A172 (cell line): ENCODE data around the gene FAM237A. TPM values are rescaled to one million over a fixed set of nuclear protein-coding genes. Genes with fewer than 3 reads are reported as not detected.

Experiments used
- DNase-seq: peaks from one replicate; pipeline ENCODE4 v3.0.0-alpha.2; 2015; ENCODE audit warnings: low spot score
- total RNA-seq: library from RNA; depleted of rRNA; stranded (reverse); fragments of >200 nt; shearing (Covaris generic); gene quantifications from 2 replicates; pipeline ENCODE4 v1.2.3, GENCODE V29; 2014; rRNA removed

FAM237A gene
- not detected in 2 replicates for total RNA-seq

GRCh38 chr2:206642075-206643025, at the start of gene FAM237A:
TSS of gene FAM237A (plus strand) at chr2:206642487. CDS start at chr2:206644237, 1,750 bp downstream.
- peak; percentile 63 for DNase-seq

- no peak for DNase-seq
Observed at GRCh38 chr2:206597717-206598218, 44.5 kb upstream of the FAM237A start.

GRCh38 chr2:206603243-206603642, 39.0 kb upstream of the FAM237A start:
- no peak for DNase-seq

GRCh38 chr2:206610451-206610850, 31.8 kb upstream of the FAM237A start:
- DNase-seq: no peak

GRCh38 chr2:206611191-206611590, 31.1 kb upstream of the FAM237A start:
- DNase-seq: no peak

GRCh38 chr2:206611736-206612135, 30.6 kb upstream of the FAM237A start:
- no peak for DNase-seq

GRCh38 chr2:206614811-206615210, 27.5 kb upstream of the FAM237A start:
- peak; percentile 93 for DNase-seq

GRCh38 chr2:206615417-206616089, 26.7 kb upstream of the FAM237A start:
- DNase-seq: peak; percentile 12

- DNase-seq: peak; percentile 62
Observed at GRCh38 chr2:206616151-206616550, 26.1 kb upstream of the FAM237A start.

GRCh38 chr2:206619011-206619410, 23.3 kb upstream of the FAM237A start:
- no peak for DNase-seq

- DNase-seq: no peak
Observed at GRCh38 chr2:206626108-206626507, 16.2 kb upstream of the FAM237A start.

- no peak for DNase-seq
Observed at GRCh38 chr2:206627632-206628031, 14.7 kb upstream of the FAM237A start.

GRCh38 chr2:206631340-206631739, 10.9 kb upstream of the FAM237A start:
- no peak for DNase-seq

- DNase-seq: no peak
Observed at GRCh38 chr2:206635015-206635414, 7.3 kb upstream of the FAM237A start.

GRCh38 chr2:206639636-206640035, 2.7 kb upstream of the FAM237A start:
- DNase-seq: no peak

GRCh38 chr2:206641226-206641625, 1.1 kb upstream of the FAM237A start:
- DNase-seq: no peak

GRCh38 chr2:206647985-206648384, 5.7 kb downstream of the FAM237A start:
- no peak for DNase-seq

- DNase-seq: no peak
Observed at GRCh38 chr2:206657087-206657486, 14.8 kb downstream of the FAM237A start.

GRCh38 chr2:206665251-206665650, 23.0 kb downstream of the FAM237A start:
- DNase-seq: no peak

GRCh38 chr2:206670531-206671319, 28.4 kb downstream of the FAM237A start:
- no peak for DNase-seq

- DNase-seq: no peak
Observed at GRCh38 chr2:206683546-206683945, 41.3 kb downstream of the FAM237A start.

- DNase-seq: no peak
Observed at GRCh38 chr2:206688453-206688852, 46.2 kb downstream of the FAM237A start.
